Raji (cell line): Measurements from ENCODE around the gene HPDL.

Experiments
- POLR2A ChIP-seq: IDR thresholded peaks from 2 replicates; pipeline ENCODE4 v1.6.1; 2011; ENCODE audit warnings: low read depth, low read length, control low read depth; ENCODE audit not compliant: insufficient read depth

Gene HPDL

DNA sequence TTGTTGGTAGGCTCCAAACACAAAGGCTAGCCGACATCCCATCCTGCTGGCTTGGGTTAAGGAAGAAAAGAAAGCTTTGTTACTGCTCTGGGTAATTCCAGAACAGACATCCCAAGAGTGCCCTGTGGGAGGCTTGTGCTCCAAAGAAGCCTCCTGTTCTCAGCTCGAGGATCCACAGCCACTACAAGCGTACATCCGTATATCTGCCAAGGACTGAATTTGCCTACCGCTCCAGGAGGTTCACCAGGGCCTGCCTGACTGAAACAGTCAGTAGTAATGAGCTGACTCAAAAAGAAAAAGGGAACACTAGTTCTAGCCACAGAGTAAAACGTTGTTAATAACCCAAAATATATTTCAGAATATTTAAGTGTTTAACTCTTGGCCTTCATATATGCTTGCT, 38.4 kb downstream of the HPDL start:
- TF ChIP-seq POLR2A = no peak

DNA sequence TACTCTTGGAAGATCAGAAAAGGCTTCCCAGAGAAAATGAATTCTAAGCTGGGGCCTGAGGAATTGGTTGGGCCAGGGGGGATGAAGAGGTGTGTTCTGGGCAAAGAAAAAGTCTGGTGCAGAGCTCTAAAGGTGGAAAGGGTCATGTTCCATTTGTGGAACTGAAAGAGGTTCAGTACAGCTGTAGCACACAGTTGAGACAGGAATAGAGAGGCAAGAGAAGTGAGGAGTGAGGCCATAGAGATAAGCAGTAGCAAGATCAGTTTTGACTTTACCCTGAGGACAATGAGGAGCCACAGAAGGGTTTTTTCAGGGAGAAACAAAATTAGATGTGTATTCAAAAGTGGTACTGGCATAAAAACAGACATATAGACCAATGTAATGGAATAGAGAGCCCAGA, 43.9 kb downstream of the HPDL start:
- no peak for TF ChIP-seq POLR2A

DNA sequence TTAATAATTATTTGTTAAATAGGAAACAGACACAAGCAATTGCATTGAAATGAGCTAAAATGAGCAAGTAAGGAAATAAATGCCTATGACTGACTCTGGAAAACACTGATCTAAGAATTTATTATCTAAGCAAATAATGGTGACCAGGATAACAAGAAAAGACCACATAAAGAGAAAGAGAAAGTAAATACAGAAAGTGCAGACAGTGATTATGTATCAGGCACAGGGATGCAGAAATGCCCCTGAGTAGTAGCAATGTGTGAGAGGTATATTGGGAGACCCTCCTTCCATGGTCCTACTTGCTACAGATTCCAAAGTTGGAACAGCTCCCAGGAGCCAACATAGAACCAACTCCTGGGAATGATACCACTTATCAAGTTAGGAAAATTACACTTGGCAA, 46.9 kb downstream of the HPDL start:
- no peak for TF ChIP-seq POLR2A

DNA sequence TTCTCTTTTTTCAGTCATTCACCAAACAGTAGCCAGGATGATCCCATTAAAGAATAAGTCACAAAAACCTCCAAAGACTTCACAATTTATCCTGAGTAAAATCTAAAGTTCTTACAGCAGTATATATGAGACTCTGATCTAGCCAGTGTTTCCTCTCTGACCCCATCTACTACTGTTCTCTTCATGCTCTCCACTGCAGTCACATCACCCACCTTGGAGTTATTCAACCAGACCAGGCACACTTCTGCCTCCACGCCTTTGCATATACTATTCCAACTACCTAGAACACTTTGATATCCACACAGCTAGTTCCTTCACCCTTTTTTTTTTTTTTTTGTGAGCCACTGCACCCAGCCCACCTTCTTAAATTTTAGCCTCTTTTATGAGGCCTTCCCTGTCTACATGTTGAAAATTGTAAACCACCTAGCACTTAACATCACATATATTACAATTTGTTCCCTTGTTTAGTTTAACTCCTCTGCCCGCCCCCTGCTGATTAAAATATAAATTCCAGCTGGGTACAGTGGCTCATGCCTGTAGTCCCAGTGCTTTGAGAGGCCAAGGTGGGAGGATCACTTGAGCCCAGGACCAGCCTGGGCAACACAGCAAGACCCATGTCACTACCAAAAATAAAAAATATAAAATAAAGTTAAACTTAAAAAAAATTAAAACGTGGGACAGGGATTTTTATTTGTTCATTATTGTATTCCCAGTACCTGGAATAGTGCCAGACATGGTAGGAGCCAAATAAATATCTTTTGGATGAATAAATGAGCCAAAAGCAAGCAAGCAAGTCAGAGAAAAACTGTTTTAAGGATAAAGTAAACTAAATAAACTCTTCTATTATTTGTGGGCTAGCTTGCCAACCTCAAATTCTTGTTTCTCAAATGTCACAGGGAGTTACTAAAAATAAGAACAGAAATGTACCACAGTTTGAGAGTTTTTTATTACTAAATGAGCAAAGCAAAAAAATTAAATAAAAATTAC, 48.7 kb downstream of the HPDL start:
- no peak for TF ChIP-seq POLR2A

DNA sequence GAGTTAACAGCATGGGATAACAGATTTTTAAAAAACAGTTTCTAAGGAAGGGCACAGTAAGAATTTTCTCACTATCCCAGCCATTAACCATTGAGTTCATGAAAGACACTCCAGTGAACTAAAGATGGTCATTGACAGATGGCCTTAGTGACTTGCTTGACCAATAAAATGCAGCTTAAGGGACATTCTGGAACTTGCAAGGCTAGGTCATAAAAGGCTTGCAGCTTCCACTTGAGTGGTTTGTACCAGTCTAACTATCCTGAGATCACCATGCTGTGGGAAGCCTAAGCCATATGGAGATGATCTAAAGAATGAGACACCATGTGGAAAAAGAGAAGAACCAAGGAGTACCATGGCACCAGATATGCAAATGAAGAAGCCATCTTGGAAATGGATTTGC, 51.5 kb downstream of the HPDL start:
- TF ChIP-seq POLR2A = no peak
